T-helper 9 cell (primary cell): ENCODE measurements around the gene SLC7A7.
"Not testable (repeated sequence)": the region's sequence is repeated elsewhere in the genome, so short reads cannot be mapped to it uniquely, and the experiment has no call there.

Source experiments
- DNase-seq: peaks from one replicate; pipeline ENCODE4 v3.0.0-alpha.2; 2020

Gene SLC7A7

DNA sequence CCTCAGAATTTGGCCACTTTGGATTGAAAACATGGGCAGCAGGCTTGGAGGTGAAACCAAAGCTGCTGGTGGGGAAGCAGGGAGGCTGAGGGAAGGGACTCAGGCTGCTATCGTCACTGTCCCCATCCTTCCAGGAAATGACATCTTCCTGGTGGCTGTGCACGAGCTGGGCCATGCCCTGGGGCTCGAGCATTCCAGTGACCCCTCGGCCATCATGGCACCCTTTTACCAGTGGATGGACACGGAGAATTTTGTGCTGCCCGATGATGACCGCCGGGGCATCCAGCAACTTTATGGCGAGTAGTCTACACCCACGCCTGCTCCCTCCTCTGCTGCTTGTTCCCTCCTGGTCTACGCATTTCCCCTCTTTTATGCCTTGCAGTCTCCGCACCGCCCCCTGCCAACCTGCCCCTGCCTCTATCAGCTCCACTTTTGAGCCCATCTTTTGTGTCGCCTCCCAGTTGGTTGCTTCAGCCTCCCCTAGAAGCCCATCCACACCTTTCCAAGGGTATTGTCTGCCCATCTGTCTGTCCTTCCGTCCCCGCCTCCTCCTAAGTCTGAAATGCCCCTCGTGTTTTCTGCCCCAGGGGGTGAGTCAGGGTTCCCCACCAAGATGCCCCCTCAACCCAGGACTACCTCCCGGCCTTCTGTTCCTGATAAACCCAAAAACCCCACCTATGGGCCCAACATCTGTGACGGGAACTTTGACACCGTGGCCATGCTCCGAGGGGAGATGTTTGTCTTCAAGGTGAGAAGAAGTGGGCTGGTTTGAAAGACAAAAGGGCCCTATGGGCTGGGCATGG is 28.1 kb upstream of the SLC7A7 start:
- no peak for DNase-seq

DNA sequence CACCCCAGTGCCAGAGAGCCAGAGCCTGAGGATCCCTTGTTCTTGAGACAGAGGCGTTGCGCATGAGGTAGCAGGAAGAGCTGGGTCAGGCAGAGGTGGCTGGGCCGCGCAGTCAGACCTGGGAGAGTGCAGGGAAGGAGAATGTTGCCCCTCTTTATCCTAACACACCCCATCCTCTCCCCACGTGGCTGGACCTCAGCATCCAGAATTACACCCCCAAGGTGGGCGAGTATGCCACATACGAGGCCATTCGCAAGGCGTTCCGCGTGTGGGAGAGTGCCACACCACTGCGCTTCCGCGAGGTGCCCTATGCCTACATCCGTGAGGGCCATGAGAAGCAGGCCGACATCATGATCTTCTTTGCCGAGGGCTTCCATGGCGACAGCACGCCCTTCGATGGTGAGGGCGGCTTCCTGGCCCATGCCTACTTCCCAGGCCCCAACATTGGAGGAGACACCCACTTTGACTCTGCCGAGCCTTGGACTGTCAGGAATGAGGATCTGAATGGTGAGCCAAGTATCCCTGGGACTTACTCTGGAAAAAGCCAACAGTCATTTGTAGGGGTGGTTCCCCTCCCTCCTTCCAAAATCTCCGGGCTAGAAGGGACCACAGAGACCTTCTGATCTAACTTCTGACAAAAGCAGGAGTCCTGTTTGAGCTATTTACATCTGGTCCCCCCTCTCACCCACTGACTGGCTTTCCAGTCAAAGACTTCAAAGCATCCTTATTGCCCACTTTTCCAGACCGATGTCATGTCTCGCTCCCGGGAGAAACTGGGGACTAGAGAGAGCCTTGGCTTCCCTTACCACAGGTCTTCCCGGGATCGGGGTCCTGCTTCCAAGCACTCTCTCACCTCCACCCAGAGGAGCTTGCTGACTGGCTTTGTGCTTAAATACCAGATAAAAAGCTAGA is 27.2 kb upstream of the SLC7A7 start:
- no peak for DNase-seq

DNA sequence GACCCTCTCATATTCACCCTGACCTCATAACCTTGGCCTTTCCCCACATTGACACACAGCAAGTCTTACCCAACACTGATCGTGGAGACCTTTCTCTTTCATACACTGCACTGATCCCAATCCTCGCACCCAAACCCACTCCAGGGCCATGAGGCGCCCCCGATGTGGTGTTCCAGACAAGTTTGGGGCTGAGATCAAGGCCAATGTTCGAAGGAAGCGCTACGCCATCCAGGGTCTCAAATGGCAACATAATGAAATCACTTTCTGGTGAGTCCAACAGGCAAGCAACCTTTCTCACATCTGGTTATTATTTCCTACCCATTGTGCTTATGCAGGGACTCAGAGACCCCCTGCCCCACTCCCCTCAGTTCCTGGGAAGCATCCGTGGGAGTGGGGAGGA is 26.5 kb upstream of the SLC7A7 start:
- no peak for DNase-seq

DNA sequence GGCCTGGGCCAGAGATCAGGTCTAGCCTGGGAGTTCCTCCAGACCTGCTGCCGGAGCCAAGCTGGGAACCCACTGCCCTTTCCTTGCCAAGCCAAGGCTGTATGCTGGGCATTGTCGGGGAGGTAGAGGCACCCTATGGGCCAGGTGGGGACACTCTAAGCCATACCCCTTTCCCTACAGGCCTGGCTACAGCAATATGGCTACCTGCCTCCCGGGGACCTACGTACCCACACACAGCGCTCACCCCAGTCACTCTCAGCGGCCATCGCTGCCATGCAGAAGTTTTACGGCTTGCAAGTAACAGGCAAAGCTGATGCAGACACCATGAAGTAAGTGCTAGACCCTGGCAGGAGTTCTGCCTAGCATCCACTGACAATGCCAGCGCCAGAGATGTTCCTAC is 26.1 kb upstream of the SLC7A7 start:
- no peak for DNase-seq

DNA sequence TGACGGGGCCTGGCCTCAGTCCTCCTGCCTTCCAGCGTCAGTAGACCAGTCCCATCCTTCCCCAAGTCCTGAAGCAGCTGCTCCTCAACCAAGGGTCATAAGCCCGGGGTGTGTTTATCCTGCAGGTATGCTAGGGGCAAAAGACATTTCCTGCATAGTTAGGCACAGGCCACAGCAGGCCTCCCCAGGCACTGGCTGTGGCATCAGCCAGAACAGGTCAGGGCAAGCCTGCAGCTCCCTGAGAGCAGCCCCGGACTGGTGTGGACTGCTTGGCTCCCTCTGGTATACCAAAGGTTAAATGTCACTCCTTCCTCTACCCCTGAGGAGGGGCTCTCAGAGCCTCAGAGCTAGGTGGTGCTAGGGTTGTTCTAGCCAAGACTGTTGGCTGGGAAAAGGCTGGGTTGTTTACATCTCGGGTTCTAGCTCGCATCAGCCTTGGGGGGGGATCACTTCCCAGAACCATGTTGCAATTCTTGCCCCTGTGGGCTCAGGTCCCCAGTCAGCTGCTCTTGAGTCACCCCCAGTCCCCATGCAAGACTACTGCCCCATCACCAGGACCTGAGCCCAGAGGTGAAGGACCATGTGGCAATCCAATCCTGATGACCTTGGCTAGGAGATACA is 24.0 kb upstream of the SLC7A7 start:
- no peak for DNase-seq

DNA sequence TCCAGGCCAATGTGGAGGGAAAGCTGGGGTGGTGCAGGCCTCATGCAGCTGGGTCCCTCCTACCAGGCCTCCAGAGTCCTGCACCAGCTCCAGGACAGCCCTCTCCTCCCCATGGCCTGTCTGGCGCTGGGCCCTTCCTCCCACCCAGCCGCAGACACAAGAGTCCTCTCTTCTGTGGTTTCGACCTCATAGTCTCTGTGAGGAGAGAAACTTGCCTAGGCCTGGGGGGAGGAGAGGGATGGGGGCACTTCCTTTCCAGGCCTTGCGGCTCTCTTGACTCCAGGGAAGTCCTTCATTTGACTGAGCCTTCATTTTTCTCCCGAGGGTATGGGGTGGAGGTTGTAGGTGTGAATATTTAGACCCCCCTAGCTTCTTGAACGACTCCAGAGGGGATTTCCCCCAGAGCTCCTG is 23.4 kb upstream of the SLC7A7 start:
- no peak for DNase-seq

DNA sequence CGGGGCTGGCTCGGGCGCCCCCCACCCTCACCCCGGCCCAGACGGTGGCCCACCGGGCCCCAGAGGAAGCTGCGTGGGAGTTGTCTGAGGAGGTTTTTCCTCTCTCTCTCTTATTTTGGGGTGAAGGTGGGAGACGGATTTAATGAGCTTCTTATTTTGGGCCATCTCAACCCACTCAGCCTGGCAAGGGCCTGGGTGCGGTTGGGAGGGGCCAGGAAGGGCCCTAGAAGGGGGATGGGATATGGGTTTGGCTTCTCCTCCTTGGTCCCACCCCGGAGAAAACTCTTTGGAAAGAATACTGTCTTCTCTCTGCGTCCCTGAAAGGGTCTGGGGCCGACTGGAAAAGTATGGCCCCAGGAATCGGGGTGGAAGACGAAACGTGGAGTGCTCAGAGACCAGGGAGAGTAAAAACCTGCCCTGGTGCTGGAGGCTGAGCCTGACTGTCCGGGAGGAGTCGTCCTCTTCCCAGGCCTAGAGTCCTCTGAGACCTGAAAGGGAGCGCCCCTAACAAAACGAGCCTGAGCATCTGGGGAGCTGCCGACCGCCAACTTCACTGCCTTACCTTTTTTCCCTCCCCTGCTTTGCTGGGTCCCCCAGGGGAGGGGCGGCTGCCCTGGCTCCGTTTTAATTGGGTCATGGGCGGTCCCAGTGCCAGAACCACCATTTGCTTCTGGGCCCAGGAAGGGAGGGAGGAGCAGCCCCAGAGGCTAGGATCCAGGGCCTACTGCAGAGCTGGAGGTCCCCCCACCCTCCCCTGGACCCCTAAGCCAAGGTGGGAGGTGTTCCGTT is 22.7 kb upstream of the SLC7A7 start:
- no peak for DNase-seq

DNA sequence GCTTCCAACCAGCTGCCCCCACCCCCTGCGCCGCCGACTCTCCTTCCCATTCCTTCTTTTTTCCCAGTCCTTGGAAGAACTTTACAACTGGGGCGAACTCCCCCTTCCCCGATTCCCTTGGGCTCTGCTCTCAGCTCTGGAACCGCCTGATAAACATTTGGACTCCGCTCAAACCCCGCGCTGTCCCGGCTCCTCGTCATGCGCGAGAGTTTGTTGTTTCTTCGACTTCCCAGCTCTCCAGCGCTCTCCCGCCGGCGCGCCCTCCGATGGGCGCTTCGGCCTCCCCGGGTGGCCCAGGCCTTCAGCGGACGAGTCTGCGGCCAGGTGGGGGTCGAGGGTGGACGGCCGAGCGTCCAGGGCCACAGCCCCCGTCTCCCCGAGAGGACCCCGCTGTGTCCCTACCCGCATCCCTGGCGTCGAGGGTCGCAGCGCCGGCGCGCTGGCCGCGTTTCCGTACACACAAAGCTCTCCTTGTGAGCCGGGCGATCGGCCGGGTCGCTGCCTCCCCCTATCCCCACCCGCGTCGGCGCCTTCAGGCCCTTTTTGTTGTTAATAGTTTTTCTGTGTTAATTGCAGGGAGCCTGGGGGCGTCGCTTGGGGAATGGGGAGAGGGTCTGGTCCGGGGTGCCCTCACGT is 22.0 kb upstream of the SLC7A7 start:
- DNase-seq: no peak

DNA sequence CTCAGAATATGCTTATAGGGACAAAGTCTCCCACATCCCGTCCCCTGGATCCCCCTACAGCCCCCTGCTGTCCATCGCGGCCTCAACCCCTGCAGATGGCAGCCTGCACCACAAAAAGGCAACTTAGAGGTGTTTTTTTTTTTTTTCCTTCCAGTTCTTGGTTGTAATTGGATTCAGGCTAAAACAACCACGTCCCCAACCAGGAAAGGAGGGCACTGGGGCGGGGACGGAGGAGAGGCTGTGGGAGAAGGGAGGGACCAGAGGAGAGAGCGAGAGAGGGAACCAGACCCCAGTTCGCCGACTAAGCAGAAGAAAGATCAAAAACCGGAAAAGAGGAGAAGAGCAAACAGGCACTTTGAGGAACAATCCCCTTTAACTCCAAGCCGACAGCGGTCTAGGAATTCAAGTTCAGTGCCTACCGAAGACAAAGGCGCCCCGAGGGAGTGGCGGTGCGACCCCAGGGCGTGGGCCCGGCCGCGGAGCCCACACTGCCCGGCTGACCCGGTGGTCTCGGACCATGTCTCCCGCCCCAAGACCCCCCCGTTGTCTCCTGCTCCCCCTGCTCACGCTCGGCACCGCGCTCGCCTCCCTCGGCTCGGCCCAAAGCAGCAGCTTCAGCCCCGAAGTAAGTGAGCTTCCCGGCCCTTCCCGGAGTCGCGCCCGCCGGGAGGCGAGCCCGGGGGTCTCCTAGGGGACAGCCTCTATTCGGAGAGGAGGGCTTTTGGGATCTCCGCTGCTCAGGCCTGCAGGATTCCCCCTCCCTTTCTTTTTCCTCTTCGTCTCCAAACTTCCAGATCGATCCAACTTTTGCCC is 21.3 kb upstream of the SLC7A7 start, which contains the start of gene MMP14:
Gene MMP14, plus strand, starts transcription at position 285 of the 813 bp plus-strand sequence. Its CDS starts 233 bp downstream, at position 518.
- no peak for DNase-seq

DNA sequence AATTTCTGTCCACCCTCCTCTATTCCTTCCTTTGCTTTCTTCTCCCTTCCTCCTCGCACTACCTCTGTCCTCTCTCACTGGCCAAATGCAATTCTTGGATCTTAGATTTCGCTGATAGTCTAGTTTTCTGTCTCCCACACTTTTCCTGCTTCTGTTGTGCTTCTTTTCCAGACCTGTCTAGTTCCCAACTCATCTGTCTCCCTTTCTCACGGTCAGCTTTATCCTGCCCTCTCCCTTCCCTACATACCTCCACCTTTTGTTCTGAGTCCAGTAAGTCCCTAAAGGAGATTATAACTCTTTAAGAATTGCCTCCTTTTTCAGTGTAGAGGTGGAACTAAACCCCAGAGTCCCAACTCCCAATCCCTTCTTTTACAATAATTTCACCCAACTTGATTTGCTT is 20.3 kb upstream of the SLC7A7 start:
- no peak for DNase-seq

DNA sequence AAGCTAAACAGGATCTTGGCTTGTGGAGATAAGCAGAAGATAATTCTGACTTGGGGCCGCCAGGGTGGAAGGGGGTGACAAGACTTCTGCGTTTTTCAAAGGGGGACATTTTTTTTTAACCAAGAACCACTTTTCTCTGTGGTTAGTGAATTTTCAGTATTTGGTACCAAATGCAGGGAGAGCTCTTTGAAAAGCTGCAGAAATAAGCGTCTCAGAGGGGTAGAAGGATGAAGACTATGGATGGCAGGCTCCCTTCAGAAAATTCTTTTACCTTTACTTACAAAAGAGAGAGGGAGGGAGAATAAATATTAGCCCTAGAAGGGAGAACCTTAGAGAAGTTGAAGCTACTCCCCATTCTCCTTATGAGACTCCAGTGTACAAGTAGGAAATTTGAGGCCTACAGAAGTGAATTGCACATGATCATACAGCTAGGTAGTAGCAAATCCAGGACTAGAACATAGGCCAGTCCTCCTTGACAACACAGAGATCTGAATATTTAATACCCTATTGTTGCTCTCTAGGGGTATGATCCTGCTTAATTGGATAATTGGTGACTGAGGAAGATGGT is 15.3 kb upstream of the SLC7A7 start:
- no peak for DNase-seq

DNA sequence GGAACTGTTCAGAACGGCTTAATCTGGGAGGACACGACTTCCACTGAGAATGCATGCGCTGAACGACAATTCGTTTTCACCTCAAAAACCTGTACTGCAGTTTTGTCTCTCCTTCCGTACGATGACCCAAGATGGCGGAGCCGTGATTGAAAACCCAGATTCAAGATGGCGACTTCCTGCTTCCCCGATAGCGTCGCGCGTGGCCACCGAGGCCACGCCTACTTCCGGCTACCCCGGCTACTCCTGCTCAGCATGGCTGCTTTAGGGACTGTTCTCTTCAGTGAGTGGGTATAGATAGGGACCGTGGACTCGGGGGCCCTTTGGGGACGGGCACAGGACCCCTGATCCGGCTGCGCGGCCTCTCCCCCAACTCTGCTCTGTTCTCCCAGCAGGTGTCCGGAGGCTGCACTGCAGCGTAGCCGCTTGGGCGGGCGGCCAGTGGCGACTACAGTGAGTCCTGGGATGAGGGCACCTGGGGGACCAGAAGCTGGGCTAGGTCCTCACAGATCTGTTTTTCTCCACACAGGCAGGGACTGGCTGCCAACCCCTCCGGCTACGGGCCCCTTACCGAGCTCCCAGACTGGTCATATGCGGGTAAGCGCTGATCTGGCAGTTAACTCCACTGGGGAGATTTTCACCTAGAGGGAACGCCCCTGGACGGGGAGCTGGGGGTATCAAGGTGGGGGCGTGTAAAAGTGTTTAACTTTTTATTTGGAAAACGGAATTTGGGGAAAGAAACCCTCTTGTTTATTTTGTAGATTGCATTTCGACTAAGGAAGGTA is 14.6 kb upstream of the SLC7A7 start, which contains the start of gene MRPL52:
Gene MRPL52, plus strand, starts transcription at position 227 of the 782 bp plus-strand sequence. Its CDS starts 26 bp downstream, at position 253.
- DNase-seq: peak; percentile 83

DNA sequence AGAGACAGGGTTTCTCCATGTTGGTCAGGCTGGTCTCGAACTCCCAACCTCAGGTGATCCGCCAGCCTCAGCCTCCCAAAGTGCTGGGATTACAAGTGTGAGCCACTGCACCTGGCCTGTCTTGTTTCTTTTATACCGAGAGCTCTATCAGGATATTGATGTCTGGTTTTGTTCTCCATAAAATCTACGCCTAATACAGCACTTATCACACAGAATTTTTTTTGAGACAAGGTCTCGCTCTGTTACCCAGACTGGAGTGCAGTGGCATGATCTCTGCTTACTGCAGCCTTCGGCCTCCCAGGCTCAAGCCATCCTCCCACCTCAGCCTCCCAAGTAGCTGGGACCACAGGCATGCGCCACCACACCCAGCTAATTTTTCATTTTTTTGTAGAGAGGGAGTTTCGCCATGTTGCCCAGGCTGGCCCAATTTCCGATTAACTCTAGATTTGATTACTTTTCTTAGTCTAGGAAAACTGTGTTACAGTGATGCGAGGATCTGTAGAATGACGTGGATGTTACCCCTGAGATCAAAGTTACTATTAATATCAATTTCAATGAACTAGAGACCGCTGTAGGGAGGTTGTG is 13.9 kb upstream of the SLC7A7 start:
- DNase-seq: not testable (repeated sequence)

DNA sequence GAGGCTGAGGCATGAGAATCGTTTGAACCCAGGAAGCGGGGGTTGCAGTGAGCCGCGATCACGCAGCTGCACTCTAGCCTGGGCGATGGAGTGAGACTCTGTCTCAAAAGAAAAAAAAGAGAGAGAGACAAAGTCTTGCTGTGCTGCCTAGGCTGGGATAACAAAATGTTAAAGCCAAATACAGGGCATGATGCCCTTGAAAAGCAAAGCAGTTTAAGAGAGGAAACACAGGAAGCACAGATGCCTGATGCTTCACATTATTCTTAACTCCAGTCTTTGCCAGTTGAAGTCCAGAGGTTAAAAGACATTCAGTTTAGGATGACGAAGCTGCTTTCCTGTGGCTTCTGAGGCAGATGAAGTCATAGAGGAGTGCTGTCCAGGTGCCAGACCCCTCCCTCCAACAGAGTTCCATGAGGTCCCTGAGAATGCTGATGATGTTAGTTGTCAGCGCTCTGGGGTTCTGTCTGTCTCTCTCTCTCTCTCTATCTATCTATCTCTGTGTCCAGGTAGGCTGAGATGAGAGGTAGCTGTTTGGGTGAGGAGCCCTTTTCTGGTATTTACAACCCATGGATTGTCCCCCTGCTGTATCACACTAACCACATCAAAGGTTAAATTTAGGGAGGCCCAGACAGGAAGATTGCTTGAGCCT is 9.6 kb upstream of the SLC7A7 start:
- no peak for DNase-seq

DNA sequence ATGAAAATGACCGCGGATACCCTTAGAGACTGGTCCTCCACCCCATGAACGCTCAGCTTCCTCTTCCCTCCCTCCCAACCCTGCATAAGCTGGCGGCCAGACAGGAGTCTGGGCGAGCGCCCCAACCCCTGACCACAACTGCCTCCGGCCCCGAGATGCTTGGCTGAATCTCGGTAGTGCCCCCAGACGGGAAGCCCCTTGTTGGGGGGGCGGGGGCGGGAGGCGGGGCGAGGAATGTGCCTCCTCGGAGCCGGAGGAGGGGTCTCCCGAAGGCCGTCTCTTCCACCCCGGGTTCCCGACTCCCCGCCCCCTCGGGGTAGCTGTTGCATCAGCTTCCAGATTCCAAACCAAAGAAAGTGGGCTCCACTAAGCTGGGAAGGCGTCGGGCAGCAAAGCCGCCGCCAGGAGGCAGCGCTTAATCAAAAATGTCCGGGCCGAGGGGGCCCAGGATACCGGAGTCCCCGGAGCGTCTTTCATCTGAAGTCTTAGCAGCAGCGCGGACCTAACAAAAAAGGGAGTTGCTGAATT is 7.4 kb upstream of the SLC7A7 start:
- DNase-seq: peak; percentile 58

DNA sequence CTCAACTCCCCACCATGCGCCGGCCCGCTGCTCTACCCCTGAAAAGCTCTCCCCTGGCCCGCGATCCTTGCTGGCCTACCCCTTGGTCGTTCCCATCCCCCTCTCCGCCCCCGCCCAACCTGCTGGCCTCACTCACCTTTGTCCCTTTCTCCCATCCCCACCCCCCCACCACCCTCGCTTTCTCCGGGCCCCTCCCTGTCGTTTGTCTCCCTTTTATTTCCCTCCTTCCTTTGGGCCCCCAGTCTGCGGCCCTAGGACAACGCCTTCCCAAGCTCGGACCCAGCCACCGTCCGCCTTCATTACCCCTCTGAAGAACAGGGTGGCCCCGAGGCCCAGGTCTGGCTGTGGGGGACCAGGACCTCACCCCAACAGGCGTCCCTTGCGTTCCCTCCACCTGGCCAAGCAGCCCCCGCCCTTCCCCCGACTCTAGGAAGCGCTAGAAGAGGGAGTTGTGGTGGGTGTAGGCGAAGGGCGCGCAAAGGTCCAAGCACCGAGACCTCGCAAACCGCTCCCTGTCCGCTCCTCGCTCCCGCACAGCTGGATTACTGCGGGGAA is 6.9 kb upstream of the SLC7A7 start:
- no peak for DNase-seq

DNA sequence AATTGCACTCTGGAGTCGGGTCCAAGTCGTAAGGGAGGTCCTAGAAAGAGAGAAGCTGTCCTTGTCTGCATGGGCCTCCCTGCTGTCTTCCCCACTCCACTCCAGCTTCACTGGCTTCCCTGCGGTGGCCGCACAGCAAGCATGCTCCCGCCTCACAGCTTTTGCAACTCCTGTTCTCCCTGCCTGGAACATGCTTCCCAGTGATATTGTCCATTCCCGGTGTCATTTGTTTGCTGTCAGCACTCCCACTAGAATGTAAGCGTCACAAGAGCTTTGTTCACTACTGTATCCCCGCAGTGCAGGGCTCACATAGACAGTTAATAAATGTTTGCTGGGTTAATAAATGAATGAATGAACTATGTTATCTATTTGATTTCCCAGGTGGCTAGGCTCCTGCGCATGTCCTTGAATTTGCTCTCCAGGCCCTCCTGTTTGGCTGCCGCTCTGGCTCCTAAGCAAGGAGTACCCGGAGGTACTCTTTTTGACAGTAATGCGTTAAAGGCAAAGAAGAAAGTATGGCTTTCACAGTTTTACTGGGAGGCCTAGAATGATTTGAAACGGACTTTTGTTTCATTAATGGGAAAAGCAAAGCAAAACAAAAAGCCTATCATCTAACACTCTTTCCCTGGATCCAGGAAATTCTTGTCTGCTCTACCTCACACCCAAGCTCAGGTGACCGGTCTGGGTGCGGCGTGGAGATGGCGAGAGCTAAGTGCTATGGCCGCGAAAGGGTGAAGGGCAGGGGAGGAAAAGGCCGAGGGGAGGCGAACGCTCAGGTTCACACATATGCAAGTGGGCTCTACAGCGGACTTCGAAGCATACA is 6.2 kb upstream of the SLC7A7 start:
- DNase-seq: no peak
